ENCODE data around the gene IRAK1. TPM values are rescaled to one million over a fixed set of nuclear protein-coding genes. Genes with fewer than 3 reads are reported as not detected.

The IRAK1 gene
- total RNA-seq, 4 donors from 2014 or later, result 33.0 to 84.7 (median 41.6) TPM

DNA sequence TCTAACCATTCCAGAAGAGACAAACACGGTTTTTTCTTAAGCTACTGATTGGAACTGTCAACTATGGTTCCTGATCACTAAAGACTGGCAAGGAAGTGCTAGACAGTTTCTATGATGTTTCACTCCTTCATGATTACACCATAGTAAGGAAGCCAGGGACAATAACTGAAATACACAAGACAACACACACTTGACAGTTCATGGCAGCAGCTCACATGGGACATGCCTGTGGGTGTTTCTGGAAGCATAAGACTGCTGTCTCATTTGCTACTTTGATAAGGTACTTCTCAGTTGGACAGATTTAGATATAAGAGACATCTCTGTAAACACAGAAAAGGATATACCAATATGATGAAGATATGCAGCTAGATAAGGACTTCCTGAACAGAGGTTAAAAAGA is 8.3 kb upstream of the IRAK1 start:
- Histone ChIP-seq H3K4me1 (peaks cover 0 to 10% (median 0%) of the 10 kb centered on the region in 3 donors), H3K4me3 (no peak overlapping the region), H3K36me3 (peaks cover 0 to 47% of the 10 kb centered on the region in 2 donors), H3K9me3 (no peaks in the 10 kb centered on the region), H3K27me3 (no peaks in the 10 kb centered on the region), H3K27ac (no peak overlapping the region)
- WGBS, 2 donors (ENCODE audit: low coverage in 1 of 2), result no CpG with 5 or more reads among the region's 1 CpG
- TF ChIP-seq CTCF (IDR thresholded peaks at IDR 0.05), result no peak
- no peak for TF ChIP-seq POLR2AphosphoS5 (IDR thresholded peaks at IDR 0.05)
- TF ChIP-seq POLR2A (IDR thresholded peaks at IDR 0.05), result no peak
- no peak for TF ChIP-seq EP300 (IDR thresholded peaks at IDR 0.05)
- no peak for ATAC-seq

DNA sequence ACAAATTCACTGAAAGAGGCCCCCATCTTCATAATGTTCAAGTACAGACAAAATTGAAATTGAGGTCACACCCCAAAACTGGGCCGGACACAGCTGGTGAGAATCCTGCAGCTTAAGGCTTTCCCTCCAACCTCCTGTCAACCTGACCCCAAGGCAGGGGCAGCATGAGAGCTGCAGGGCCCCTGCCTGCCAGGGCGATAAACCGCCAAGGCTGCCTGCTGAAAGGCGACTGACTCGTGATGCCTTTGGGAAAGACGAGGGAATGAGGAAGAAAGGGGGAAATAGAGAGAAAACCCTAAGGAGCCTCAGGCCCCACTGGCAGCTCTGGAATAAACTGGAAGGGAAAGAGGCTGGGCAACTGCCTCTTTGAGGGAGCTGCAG is 7.3 kb upstream of the IRAK1 start:
- Histone ChIP-seq H3K27me3 (no peaks in the 10 kb centered on the region), H3K36me3 (peaks cover 0 to 44% of the 10 kb centered on the region in 2 donors), H3K4me3 (no peak overlapping the region), H3K9me3 (no peaks in the 10 kb centered on the region), H3K27ac (no peak overlapping the region), H3K4me1 (no peaks in the 10 kb centered on the region)
- 40 to 100% methylated on average over 1 of the region's 6 CpGs for WGBS, 2 donors (ENCODE audit: low coverage in 1 of 2)
- no peak for TF ChIP-seq EP300 (IDR thresholded peaks at IDR 0.05)
- TF ChIP-seq POLR2AphosphoS5 (IDR thresholded peaks at IDR 0.05), result no peak
- TF ChIP-seq POLR2A (IDR thresholded peaks at IDR 0.05), result no peak
- TF ChIP-seq CTCF (IDR thresholded peaks at IDR 0.05), result no peak
- no peak for ATAC-seq

DNA sequence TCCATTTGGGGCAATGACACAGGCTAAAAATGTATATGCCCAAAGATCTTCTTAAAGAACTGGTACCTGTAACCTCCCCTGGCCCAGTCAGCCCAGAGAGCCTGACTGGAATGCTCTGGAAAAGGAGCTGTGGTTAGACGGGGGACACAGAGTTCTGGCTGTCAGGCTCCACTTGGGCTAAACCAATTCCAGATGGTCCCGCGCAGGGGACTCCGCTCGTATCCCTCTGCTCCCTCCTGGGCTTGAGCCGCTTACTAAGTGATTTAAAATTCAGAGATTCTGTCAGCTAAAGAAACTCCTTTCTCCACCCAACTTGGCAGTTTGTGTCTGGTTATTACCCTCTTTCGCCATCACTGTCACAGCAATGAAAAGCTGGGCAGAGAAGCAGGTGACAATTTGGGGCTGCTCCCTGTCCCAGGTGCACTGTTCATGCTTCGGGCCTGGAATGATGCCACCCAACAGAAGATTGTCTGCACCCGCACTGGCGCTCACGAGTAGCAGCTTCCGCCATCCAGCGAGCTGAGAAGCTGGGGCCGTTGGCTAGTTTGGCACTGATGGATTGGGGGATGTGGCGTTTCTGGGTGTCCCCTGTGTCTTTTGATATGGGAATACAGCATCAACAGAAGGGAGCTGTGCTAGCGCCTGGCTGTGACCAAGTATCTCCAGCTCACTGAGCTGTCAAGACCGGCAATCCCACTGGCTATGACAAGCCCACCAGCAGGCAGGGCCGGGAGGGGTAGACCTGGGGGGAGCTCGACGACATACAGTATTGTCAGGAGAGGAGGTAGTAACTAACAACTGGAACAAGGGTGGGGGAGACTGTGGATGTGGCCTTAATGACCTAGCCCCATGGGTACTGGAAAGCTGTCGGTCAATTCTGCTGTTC is 6.7 kb upstream of the IRAK1 start:
- TF ChIP-seq CTCF (IDR thresholded peaks at IDR 0.05), result no peak
- TF ChIP-seq POLR2AphosphoS5 (IDR thresholded peaks at IDR 0.05), result no peak
- TF ChIP-seq POLR2A (IDR thresholded peaks at IDR 0.05), result no peak
- no peak for TF ChIP-seq EP300 (IDR thresholded peaks at IDR 0.05)
- no peak for ATAC-seq
- no peaks in the 10 kb centered on the region for H3K9me3 ChIP-seq
- peaks cover 0 to under 1% (median 0%) of the 10 kb centered on the region in 3 donors for H3K4me1 ChIP-seq
- no peaks in the 10 kb centered on the region for H3K27me3 ChIP-seq
- no peak overlapping the region for H3K4me3 ChIP-seq
- peaks cover 0 to 37% of the 10 kb centered on the region in 2 donors for H3K36me3 ChIP-seq
- no peak overlapping the region for H3K27ac ChIP-seq
- 76% methylated on average over 5 of the region's 21 CpGs; no CpG with 5 or more reads in 1 of the 2 donors for WGBS, 2 donors (ENCODE audit: low coverage in 1 of 2)

GRCh38 chrX:154025230-154025629 is 5.5 kb upstream of the IRAK1 start:
- Histone ChIP-seq H3K4me3 (no peak overlapping the region), H3K27me3 (no peaks in the 10 kb centered on the region), H3K4me1 (peaks cover 0 to 12% (median 3%) of the 10 kb centered on the region in 3 donors), H3K36me3 (peaks cover 0 to 26% of the 10 kb centered on the region in 2 donors), H3K9me3 (no peaks in the 10 kb centered on the region), H3K27ac (no peak overlapping the region)
- TF ChIP-seq EP300 (IDR thresholded peaks at IDR 0.05) (no peak), CTCF (IDR thresholded peaks at IDR 0.05) (no peak), POLR2A (IDR thresholded peaks at IDR 0.05) (no peak), POLR2AphosphoS5 (IDR thresholded peaks at IDR 0.05) (no peak)
- no peak for ATAC-seq
- WGBS, 2 donors (ENCODE audit: low coverage in 1 of 2), result 79% methylated on average over 3 of the region's 8 CpGs; no CpG with 5 or more reads in 1 of the 2 donors

DNA sequence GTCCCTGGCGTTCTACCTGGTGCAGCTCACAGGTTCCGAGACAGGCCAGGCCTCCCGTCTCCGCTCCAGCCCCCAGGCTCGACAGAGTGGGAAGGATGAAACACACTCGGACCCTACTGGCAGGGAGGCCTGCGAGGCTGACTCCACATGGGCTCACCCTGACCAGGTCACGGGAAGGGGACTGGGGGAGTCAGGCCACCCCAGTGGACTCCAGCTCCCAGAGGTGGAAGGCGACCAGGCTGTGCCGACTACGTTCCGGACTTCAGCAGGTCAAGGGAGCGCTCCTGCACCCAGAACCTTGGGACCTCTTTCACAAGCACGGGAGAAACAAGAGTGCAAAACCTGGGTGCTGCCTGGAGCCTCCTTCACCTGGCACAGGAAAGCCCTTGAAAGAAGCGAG is 4.6 kb upstream of the IRAK1 start:
- Histone ChIP-seq H3K27ac (no peak overlapping the region), H3K27me3 (no peaks in the 10 kb centered on the region), H3K9me3 (no peaks in the 10 kb centered on the region), H3K4me1 (peaks cover 0 to 14% (median 3%) of the 10 kb centered on the region in 3 donors), H3K4me3 (no peak overlapping the region), H3K36me3 (peaks cover 0 to 17% of the 10 kb centered on the region in 2 donors)
- TF ChIP-seq EP300 (IDR thresholded peaks at IDR 0.05), result no peak
- TF ChIP-seq CTCF (IDR thresholded peaks at IDR 0.05), result no peak
- no peak for TF ChIP-seq POLR2A (IDR thresholded peaks at IDR 0.05)
- no peak for TF ChIP-seq POLR2AphosphoS5 (IDR thresholded peaks at IDR 0.05)
- no peak for ATAC-seq
- 65 to 79% methylated on average over 2 to 3 of the region's 15 CpGs for WGBS, 2 donors (ENCODE audit: low coverage in 1 of 2)

All from gastroesophageal sphincter (tissue), 4 donors.